NCI-H82 treated with DMSO at 0.1 percent for 48 hours (cell line): Measurements from ENCODE around the gene NADK2.

ENCODE experiments used
- DNase-seq: peaks from one replicate; lab custom pipeline; 2025; ENCODE audit not compliant: unreplicated experiment; lab: John Stamatoyannopoulos, UW

Gene NADK2

DNA sequence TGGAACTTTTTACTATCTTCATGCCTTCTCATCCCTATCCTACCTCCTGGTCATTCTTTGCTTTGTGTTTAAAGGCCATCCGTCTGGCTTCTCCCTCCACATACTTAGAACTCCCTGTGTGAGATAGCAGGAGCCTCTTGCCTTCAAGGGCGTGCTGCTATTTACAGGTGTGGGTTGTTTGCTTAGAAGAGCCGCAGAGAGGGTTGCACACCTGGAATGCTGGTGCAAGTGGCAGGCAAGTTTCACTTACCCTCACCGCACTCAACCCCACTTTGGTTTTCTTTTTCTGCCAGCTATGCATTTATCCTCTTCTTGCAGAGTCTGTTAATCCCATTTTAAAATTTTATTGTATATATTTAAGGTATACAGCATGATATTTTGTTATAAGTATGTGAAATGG is 77.3 kb downstream of the NADK2 start:
- DNase-seq: no peak

DNA sequence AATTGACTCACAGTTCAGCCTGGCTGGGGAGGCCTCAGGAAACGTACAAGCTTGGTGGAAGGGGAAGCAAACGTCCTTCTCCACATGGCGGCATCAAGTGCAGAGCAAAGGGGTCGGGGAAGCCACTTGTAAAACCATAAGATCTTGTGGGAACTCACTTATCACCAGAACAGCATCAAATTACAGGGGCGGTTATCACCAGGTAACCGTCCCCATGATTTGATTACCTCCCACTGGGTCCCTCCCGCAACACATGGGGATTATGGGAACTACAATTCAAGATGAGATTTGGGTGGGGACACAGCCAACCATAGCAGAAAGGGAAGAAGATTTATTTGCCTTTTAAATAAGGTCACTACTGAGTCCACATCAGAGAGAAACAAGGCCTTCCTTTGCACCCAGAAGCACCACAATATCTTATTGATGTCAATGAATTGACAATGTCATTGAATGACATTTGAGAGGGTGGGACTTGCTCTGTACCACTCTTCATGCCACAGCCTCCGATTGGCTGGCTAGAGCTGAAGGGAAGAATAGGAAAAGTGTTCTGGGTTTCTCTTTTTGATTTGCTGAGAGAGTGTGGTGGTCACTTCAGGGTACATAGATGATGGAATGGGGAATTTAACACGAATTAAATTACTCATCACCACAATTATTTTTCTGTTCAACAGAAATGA is 78.8 kb downstream of the NADK2 start:
- DNase-seq: no peak

DNA sequence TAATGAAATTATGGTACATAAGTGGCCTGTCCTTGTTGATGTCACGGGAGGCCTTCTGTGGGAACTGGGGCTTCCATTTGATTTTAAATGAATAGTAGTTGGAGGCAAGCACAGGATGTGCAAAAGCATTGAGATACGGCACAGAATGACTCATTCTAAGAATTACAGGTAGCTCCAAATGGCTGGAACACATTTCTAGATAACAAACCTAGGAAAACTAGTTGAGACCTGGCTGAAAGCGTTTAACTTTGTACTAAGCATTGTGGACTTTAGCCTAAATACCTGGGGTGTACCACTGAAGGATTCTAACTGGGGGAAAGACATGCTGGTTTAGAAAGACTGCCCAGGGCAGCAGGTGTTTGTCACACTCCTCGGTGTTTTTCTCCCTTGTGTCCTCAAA is 80.4 kb downstream of the NADK2 start:
- no peak for DNase-seq

DNA sequence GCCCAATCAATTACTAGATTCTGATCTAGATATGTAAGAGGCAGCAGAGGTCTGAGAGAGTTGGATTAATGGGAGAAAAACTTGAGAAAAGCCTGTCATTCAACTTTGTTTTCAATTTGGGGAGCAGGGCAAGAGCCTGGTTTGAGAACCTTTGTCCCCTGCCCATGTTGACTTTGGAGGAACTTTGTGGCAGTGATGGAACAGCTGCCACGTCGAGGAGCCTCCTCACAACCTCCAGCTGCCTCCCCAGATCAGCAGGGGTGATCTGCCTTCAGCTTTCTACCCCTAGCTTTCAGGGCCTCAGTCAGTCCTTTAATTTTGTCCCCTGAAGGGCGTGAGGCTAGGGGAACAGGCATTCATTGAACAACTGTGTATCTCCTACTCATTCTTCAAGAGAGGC is 81.1 kb downstream of the NADK2 start:
- no peak for DNase-seq

DNA sequence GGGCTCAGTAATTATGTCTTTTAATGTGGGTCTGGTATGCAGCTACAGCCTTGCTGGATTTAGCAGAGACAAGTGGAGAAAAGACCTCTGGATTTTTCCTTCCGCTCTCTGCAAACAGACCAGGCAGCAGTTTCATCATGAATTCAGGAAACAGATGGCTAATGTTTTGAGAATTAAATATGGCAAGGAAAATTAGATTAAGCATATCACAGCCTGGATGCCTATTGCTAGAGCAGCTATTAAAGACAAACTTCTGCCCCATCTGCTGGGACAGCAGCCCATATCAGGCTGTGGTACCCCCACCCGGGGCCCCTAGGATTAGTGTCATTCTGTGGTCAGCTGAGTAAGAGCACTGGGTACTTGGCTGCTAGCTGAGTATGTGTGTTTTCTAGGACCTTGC is 83.6 kb downstream of the NADK2 start:
- peak; percentile 88 for DNase-seq

DNA sequence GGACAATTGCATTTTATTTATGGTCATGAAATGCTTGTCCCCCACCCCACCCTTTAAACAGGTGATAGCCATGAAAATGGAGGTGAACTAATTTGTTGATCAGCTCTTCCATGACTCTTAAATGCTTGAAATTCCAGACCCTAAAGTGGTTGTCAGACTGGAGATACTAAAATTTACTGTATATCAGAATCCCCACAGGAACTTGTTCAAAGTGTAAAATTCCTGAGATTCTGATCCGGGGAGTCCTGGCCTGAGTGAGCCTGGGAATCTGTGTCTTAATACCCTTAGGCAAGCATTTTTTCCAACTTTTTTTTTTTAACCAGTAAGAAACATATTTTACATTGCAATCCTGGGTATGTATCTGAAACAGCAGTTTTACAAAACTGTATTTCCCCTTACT is 85.1 kb downstream of the NADK2 start:
- DNase-seq: no peak

DNA sequence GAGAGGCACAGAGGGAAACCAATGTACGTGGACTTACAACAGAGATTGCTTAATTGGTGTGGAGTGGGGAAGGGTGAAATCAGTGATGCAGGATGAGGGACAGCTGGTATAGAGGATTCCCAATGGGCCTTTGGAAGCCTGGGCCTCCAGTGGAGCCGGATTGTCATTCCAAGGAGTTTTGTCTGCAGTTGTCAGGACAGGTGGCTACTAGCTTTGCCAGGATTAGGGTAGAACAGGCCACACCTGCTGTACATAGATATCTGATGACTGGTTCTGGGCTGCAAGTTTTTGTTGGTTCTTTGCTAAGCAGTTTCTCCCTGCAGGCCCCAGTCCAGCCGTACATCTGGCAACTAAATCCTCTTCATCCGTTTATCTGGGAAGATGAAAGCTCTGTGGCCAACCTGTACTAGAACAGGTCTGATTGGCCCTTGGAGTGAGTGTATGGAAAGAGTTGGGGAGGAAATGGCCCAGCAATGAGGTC is 85.6 kb downstream of the NADK2 start:
- peak; percentile 98 for DNase-seq

DNA sequence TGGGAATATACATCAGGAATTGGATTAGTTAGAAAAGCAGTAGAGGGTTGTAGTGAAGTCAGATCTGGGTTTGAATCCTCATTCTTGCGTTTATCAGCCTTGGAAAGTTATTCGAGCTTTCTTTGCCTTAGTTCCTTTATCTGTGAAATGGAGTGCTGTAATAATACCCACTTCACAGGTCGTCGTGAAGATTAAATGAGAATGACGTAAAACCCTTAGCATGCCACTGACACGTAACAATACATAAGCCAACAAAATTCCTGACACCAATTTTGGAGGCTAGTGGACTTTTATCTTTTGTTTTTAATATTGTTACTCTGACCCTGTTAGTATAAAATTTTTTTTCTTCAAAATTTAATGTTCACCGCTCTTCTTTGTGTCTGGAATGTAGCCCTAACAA is 86.4 kb downstream of the NADK2 start:
- no peak for DNase-seq

DNA sequence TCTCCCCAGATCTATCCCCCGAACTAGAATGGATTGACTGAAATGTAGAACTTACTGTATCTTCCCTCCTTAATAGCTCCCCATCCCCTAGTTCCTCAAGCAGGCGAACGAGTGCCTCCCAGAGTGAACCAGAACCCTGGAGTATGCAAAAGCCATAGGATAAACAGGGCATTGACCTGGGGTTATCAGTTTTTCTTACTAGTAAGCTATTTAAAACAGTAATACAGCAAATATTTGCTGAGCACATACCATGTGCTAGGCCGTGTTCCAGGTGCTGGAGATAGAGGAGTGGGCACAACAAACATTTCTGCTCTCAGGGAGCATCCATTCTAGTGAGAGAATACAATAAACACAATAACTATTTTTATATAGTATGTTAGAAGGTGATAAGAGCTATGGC is 88.0 kb downstream of the NADK2 start:
- DNase-seq: no peak

DNA sequence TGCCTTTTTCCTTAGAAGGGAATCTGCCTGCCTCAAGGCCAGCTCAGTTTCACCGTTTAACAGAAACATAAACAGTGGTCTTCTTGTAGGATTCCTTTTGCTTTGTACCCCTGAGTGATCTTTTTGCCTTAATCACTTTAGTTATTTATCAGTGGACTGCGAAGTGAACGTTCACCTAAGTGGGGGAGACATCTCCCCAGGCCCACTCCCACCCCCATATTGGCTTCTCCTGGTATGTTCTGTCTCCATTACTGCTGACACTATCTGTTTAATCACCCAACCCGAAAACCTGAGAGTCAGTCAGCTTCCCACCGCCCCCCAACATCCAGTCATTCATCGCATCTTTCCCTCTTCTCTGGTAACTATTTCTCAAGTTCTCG is 88.4 kb downstream of the NADK2 start:
- no peak for DNase-seq

DNA sequence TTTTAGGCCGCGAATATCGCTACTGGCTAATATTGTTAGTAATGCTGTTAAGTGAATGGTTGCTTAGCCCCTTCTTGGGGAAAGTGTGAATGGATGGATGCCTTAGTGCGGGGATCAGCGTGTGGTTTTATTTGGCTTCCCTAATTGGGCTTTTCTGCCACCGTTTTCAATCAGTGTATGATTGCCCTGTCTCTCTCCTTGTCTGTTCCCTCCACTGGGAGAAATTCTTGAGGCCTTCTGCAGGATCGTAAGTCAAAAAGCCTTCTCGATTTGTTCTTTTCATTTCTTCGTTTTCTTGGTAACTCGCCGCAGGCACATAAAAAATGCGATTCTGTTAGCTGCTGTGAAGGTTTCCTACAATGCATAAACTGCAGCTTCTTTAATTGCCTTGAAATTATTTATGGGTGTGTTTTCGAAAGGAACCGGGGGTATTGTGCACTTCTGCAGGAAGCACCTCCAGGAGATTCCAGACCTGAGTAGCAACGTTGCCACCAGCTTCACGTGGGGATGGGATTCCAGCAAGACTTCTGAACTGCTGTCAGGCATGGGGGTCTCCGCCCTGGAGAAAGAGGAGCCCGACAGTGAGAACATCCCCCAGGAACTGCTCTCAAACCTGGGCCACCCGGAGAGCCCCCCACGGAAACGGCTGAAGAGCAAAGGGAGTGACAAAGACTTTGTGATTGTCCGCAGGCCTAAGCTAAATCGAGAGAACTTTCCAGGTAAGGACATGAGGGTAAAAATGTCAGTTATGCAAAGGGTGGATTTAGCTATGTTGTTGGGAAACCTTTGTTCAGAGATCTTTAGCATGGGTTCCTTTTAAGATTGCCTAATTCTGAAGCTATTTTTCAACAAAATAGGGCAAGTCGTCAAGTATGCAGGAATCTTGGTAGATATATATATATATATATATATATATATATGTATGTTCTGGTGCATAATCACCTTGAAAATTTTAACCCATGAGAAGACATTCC is 89.1 kb downstream of the NADK2 start:
- DNase-seq: peak; percentile 32

DNA sequence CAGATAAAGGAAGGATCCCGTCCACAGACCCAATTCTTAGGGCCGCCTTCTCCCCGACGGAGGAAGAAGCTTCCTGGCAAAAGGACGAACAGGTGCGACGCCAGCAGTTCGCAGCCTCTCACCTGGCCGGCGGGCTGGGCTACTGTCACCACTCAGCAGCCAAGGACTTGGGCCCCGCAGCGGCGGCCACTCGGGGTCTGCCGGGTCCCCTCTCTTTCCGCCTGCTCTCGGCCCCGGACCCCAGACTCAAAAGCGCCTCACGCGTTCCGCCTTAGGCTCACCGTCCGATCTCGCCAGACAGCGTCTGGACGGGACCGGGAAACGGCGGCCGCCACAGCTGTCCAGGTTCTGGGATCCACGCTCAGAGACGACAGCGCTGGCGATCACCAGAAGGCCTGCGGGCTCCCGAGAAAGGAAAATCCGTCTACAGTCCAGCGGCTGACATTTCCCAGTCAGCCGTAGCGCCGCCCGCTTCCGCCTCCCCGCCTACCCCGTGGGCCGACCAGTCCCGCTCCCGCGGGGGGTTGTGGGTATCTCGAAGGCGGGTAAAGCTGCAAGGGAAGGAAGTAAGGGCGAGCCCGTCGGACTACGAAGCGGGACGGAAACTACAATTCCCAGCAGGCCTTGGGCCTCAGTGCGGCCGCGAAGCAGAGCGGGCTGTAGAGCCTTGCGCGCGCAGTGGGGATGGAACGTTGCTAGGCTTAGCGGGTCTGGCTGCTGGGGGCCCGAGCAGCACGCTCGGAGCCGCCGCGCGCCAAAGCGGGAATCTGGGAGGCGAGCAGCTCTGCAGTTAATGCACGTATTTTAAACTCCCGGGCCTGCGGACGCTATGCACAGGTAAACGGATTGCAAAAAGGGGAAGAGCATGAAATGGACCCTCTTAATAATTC is 90.0 kb downstream of the NADK2 start, which contains the start of the genes LMBRD2 and SKP2:
LMBRD2 (minus strand) TSS at position 454 of the 890 bp plus-strand sequence. CDS start 8,538 bp downstream, outside the sequence.
SKP2 (plus strand) TSS at position 678 of the 890 bp plus-strand sequence; CDS start at position 830, 152 bp downstream.
- DNase-seq: peak; percentile 84

DNA sequence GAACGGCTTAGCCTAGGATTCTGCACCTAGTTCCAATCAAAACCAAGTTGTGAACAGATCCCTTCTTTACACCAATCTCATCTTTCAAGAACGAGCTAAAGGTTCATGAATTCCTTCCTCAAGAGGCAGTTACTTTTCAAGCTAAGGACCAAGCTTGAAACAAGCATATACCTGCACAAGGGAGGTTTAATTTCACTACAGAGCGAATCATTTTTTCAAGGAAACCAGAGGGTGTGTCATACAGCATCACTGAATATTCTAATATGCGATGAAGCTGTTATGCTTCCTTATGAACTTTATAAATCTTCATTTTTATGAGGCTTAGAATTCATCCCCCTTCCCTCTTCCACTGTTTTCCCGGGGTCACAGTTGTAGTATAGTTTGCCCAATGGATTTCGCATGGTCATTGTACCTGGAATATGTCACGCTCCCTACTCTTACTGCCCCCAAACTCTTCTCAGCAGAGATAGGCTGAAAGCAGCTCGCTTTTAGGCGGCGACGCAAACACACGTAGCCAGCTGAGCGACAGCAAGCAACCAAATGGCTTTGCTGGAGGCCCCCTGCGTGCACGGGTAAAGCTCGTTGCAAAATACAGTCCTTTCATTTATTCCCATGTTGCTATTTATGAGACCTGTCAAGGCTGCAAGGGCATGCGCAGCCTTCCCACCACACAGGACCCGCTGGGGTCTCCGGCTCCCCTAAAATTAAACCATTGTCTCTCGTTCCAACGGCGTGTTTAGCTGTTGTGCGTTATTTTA is 90.9 kb downstream of the NADK2 start:
- no peak for DNase-seq

DNA sequence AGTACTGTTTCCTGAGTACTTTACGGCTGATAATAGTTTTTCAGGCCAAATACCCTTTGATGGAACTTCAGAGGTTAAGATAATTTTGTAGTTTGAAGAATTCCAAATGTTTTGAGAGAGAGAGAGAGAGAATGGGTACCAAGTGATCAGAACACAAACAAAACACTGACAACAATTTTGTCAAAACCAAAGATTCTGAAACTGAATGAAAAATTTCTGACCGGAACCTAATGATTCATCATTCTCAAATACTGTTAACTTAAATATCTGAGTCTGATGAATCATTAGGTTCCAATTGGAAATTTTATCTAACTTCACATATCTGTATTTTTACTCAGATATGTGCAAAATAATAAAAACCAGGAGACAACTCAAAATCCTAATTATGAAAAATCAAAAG is 94.0 kb downstream of the NADK2 start:
- no peak for DNase-seq

DNA sequence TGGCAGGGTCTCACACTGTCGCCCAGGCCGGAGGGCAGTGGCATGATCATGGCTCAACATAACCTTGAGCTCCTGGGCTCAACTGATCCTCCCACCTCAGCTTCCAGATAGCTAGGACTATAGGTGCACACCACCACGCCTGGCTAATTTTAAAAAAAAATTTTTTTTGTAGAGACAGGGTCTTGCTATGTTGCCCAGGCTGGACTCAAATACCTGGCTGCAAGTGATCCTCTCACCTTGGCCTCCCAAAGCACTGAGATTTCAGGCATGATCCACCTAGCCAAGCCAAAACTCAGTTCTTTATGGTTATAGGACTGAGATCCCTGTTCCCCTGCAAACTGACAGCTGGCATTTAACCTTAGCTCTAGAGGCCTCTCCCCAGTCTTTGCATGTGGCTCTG is 95.3 kb downstream of the NADK2 start:
- DNase-seq: no peak

DNA sequence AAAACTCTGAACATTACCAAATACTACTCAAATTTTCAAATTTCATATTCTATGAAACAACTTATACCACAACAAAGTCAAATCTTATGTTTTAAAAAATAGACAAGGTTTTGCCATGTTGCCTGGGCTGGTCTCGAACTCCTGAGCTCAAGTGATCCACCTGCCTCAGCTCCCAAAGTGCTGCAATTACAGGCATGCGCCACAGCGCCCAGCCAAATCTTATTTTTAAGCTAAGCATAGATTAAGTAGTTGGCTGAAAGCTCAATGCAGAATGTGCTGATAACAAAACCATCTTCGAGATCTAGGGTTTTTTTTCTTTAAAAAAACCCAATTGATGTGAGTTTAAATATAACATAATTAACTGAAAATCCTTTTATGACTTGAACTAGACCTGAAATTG is 96.4 kb downstream of the NADK2 start:
- no peak for DNase-seq
